ENCODE results near the gene NFIA. TPM values are rescaled to one million over a fixed set of nuclear protein-coding genes. Genes with fewer than 3 reads are reported as not detected.
A peak's percentile ranks its signal among the peaks of the same experiment; 100 is the strongest.

NFIA gene
- total RNA-seq, 1 experiment from 2014 or later = 38.6 TPM

DNA sequence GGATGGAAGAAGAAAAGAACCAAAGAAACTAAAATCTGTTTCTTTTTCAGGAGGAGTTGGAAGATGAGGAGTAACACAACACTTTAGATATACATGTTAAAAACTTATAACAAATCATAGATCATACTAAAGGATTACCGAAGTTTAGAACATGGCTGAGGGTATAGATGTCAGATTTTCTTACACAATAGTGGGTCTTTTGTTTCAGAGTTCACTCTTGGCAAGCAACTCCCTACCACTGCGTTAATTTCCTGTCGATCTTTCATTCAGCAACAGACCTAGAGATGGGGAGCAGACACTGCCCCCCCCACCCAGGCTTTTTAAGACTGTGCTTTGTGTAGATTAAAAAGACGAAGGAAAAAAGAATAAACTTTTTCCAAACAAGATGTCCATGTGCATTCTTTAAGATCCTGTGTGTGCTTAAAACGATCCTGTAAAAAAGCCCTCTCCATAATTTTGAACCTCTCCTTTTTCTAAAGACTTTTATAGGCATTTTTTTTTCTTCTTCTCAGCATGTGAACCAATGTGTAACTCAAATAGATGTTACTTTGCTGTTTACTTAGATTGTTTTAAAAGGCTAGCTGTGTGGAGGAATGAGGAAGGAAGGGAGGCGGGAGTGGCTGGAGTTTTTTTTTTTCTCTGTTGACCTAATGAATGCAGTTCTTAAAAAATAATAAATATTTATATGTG lies 50.4 kb downstream of the NFIA start:
- Mint-ChIP-seq H3K36me3 (ENCODE audit: insufficient read depth, unreplicated experiment) (no peaks in the 10 kb centered on the region), H3K27ac (ENCODE audit: unreplicated experiment) (peak overlapping the region; percentile 58), H3K9me3 (ENCODE audit: low read depth, unreplicated experiment) (no peaks in the 10 kb centered on the region), H3K4me1 (ENCODE audit: low read depth, unreplicated experiment) (peaks cover 33% of the 10 kb centered on the region), H3K4me3 (ENCODE audit: low read depth, unreplicated experiment) (peak overlapping the region; percentile 48), H3K27me3 (ENCODE audit: unreplicated experiment) (no peaks in the 10 kb centered on the region)
- intact Hi-C loops (cut with micrococcal nuclease; ENCODE audit: unreplicated experiment) = loop anchor here (2.0 kb wide), 1 partner anchor 50 kb away; the partner anchor contains the start of gene NFIA
- CTCF ChIA-PET = interaction anchor here (0.5 kb wide), 1 partner anchor 136 kb away, joined by 5 read pairs; no protein-coding TSS in a partner anchor
- DNase-seq = peak; percentile 25
- BruUV-seq (replicated peaks) = no TSS peak
- TF ChIP-seq, protein P1, sequence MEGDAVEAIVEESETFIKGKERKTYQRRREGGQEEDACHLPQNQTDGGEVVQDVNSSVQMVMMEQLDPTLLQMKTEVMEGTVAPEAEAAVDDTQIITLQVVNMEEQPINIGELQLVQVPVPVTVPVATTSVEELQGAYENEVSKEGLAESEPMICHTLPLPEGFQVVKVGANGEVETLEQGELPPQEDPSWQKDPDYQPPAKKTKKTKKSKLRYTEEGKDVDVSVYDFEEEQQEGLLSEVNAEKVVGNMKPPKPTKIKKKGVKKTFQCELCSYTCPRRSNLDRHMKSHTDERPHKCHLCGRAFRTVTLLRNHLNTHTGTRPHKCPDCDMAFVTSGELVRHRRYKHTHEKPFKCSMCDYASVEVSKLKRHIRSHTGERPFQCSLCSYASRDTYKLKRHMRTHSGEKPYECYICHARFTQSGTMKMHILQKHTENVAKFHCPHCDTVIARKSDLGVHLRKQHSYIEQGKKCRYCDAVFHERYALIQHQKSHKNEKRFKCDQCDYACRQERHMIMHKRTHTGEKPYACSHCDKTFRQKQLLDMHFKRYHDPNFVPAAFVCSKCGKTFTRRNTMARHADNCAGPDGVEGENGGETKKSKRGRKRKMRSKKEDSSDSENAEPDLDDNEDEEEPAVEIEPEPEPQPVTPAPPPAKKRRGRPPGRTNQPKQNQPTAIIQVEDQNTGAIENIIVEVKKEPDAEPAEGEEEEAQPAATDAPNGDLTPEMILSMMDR (IDR thresholded peaks at IDR 0.05; ENCODE audit: unreplicated experiment) = no peak

DNA sequence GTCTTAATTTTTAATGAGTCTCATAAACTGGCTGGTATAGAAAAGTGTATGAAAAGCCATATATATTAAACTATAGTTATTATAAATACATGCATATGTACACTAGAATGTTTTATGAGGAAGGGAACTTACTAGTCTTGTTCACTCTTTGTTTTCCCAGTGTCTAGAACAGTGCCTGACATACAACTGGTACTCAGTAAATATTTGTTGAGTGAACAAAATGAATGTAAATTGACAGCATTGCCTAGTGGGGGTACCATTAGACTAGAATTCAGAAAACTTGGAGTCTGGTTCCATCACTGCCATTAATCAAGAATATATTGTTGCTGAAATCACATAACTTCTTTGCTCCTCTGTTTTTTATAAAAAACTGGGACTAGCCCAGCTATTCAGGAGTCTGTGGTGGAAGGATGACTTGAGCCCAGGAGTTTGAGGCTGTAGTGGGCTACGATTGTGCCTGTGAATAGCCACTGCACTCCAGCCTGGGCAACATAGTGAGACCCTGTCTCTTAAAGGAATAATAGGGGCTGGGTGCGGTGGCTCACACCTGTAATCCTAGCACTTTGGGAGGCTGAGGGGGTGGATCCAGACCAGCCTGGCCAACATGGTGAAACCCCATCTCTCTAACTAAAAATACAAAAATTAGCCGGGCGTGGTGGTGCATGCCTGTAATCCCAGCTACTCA lies 51.1 kb downstream of the NFIA start:
- Mint-ChIP-seq H3K4me1 (ENCODE audit: low read depth, unreplicated experiment) (peaks cover 33% of the 10 kb centered on the region), H3K27me3 (ENCODE audit: unreplicated experiment) (no peaks in the 10 kb centered on the region), H3K27ac (ENCODE audit: unreplicated experiment) (peak overlapping the region; percentile 58), H3K36me3 (ENCODE audit: insufficient read depth, unreplicated experiment) (no peaks in the 10 kb centered on the region), H3K9me3 (ENCODE audit: low read depth, unreplicated experiment) (no peaks in the 10 kb centered on the region), H3K4me3 (ENCODE audit: low read depth, unreplicated experiment) (peak overlapping the region; percentile 48)
- CTCF ChIA-PET = interaction anchor here (0.5 to 1.3 kb wide), 2 partner anchors 10 to 136 kb away, joined by 3 to 5 read pairs; no protein-coding TSS in a partner anchor
- no TSS peak for BruUV-seq (replicated peaks)
- no peak for DNase-seq
- TF ChIP-seq, protein P1 (IDR thresholded peaks at IDR 0.05; ENCODE audit: unreplicated experiment) = no peak
- intact Hi-C loops (cut with micrococcal nuclease; ENCODE audit: unreplicated experiment) = loop anchor here (2.0 kb wide), 1 partner anchor 51 kb away; the partner anchor contains the start of gene NFIA

DNA sequence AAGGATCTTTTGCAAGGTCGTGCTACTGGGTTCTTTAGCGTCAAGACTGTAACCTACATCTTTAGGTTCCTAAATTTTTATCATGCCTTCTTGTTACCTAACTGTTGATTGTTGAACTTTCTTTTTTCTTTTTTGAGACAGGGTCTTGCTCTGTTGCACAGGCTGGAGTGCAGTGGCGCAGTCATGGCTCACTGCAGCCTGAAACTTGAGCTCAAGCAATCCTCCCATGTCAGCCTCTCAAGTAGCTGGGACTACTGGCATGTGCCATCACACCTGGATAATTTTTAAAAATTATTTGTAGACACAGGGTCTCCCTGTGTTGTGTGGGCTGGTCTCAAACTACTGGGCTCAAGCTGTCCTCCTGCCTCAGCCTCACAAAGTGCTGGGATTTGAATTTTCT lies 52.9 kb downstream of the NFIA start:
- intact Hi-C loops (cut with micrococcal nuclease; ENCODE audit: unreplicated experiment) = no loop called here
- no TSS peak for BruUV-seq (replicated peaks)
- no peak for DNase-seq
- no peaks in the 10 kb centered on the region for H3K27me3 Mint-ChIP-seq (ENCODE audit: unreplicated experiment)
- TF ChIP-seq, protein P1 (IDR thresholded peaks at IDR 0.05; ENCODE audit: unreplicated experiment) = no peak
- H3K27ac Mint-ChIP-seq (ENCODE audit: unreplicated experiment) = no peak overlapping the region
- H3K4me3 Mint-ChIP-seq (ENCODE audit: low read depth, unreplicated experiment) = no peak overlapping the region
- H3K36me3 Mint-ChIP-seq (ENCODE audit: insufficient read depth, unreplicated experiment) = no peaks in the 10 kb centered on the region
- CTCF ChIA-PET = interaction anchor here (0.6 kb wide), 1 partner anchor 289 kb away, joined by 3 read pairs; no protein-coding TSS in a partner anchor
- H3K4me1 Mint-ChIP-seq (ENCODE audit: low read depth, unreplicated experiment) = peaks cover 41% of the 10 kb centered on the region
- H3K9me3 Mint-ChIP-seq (ENCODE audit: low read depth, unreplicated experiment) = no peaks in the 10 kb centered on the region

DNA sequence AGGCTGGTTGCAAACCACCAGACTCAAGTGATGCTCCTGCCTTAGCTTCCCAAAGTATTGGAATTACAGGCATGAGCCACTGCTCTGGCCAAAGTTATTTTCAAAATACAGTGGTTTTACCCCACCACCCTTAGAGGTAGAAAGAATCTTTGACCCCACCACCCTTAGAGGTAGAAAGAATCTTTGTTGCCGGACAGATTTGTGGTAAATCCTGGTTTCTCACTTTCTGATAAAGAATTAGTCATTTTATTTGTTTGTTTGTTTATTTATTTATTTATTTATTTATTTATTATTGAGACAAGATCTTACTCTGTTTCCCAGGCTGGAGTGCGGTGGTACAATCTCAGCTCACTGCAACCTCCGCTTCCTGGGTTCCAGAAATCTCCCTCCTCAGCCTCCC lies 55.9 kb downstream of the NFIA start:
- Mint-ChIP-seq H3K4me3 (ENCODE audit: low read depth, unreplicated experiment) (no peak overlapping the region), H3K36me3 (ENCODE audit: insufficient read depth, unreplicated experiment) (peaks cover 8% of the 10 kb centered on the region), H3K9me3 (ENCODE audit: low read depth, unreplicated experiment) (no peaks in the 10 kb centered on the region), H3K4me1 (ENCODE audit: low read depth, unreplicated experiment) (peaks cover 48% of the 10 kb centered on the region), H3K27ac (ENCODE audit: unreplicated experiment) (no peak overlapping the region), H3K27me3 (ENCODE audit: unreplicated experiment) (no peaks in the 10 kb centered on the region)
- no TSS peak for BruUV-seq (replicated peaks)
- CTCF ChIA-PET = no interaction called here
- TF ChIP-seq, protein P1 (IDR thresholded peaks at IDR 0.05; ENCODE audit: unreplicated experiment) = no peak
- intact Hi-C loops (cut with micrococcal nuclease; ENCODE audit: unreplicated experiment) = no loop called here
- DNase-seq = no peak

Measured in Calu3 (cell line).